ENCODE results near the gene ANTKMT.

The ANTKMT gene

DNA sequence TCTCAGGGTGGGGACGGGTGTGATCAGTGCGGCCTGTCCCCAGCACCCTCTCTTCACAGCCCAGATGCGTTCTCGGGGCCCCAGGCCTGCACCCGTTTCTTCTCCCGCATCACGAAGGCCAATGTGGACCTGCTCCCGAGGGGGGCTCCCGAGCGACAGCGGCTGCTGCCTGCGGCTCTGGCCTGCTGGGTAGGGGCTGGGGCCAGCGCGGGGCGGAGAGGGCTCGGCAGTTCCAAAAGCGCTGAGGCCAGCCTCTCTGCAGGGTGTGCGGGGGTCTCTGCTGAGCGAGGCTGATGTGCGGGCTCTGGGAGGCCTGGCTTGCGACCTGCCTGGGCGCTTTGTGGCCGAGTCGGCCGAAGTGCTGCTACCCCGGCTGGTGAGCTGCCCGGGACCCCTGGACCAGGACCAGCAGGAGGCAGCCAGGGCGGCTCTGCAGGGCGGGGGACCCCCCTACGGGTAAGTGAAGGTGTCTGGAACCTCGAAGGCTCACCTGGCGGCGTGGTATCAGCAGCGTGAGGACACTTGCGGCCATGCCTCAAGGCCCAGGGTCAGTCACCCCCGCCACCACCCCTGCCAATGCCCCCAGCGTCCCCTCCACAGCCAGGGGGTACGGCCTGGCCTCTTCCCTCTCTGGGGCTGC is 44.0 kb downstream of the ANTKMT start:
- no peak overlapping the region for H3K4me3 ChIP-seq (ENCODE audit: low read depth, low read length)
- TF ChIP-seq, protein P1, sequence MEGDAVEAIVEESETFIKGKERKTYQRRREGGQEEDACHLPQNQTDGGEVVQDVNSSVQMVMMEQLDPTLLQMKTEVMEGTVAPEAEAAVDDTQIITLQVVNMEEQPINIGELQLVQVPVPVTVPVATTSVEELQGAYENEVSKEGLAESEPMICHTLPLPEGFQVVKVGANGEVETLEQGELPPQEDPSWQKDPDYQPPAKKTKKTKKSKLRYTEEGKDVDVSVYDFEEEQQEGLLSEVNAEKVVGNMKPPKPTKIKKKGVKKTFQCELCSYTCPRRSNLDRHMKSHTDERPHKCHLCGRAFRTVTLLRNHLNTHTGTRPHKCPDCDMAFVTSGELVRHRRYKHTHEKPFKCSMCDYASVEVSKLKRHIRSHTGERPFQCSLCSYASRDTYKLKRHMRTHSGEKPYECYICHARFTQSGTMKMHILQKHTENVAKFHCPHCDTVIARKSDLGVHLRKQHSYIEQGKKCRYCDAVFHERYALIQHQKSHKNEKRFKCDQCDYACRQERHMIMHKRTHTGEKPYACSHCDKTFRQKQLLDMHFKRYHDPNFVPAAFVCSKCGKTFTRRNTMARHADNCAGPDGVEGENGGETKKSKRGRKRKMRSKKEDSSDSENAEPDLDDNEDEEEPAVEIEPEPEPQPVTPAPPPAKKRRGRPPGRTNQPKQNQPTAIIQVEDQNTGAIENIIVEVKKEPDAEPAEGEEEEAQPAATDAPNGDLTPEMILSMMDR (IDR thresholded peaks at IDR 0.05; ENCODE audit: low read depth, low read length, missing control alignments), result no peak
- no peak for DNase-seq (ENCODE audit: low read depth)

DNA sequence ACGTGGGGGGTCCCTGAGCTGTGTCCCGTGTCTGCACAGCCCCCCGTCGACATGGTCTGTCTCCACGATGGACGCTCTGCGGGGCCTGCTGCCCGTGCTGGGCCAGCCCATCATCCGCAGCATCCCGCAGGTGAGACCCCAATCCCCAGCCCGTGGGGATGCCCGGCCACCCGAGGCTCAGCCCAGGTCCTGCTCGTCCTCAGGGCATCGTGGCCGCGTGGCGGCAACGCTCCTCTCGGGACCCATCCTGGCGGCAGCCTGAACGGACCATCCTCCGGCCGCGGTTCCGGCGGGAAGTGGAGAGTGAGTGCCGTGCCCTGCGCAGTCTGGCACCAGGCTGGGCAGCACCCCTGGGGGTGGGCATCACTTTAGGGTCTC is 44.5 kb downstream of the ANTKMT start:
- DNase-seq (ENCODE audit: low read depth), result no peak
- TF ChIP-seq, protein P1 (IDR thresholded peaks at IDR 0.05; ENCODE audit: low read depth, low read length, missing control alignments), result no peak

DNA sequence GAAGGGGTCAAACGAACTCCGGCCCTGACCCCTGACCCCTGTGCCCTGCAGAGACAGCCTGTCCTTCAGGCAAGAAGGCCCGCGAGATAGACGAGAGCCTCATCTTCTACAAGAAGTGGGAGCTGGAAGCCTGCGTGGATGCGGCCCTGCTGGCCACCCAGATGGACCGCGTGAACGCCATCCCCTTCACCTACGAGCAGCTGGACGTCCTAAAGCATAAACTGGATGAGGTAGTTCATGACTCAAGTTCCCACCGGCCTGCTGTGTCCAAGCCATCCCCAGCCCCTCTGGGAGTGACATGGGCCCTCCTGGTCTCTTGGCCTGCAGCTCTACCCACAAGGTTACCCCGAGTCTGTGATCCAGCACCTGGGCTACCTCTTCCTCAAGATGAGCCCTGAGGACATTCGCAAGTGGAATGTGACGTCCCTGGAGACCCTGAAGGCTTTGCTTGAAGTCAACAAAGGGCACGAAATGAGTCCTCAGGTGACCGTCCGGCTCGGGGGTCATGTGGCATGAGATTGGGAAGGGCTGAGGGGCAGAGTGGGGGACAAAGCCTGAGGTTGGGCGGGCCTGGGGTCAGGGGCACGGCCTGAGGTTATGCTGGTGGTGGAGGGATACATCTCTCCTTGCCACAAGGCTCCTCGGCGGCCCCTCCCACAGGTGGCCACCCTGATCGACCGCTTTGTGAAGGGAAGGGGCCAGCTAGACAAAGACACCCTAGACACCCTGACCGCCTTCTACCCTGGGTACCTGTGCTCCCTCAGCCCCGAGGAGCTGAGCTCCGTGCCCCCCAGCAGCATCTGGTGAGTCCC is 45.3 kb downstream of the ANTKMT start:
- DNase-seq (ENCODE audit: low read depth), result no peak

More for the DNA sequence above, 44.5 kb downstream of the ANTKMT start:
- H3K4me3 ChIP-seq (ENCODE audit: low read depth, low read length), result no peak overlapping the region

DNA sequence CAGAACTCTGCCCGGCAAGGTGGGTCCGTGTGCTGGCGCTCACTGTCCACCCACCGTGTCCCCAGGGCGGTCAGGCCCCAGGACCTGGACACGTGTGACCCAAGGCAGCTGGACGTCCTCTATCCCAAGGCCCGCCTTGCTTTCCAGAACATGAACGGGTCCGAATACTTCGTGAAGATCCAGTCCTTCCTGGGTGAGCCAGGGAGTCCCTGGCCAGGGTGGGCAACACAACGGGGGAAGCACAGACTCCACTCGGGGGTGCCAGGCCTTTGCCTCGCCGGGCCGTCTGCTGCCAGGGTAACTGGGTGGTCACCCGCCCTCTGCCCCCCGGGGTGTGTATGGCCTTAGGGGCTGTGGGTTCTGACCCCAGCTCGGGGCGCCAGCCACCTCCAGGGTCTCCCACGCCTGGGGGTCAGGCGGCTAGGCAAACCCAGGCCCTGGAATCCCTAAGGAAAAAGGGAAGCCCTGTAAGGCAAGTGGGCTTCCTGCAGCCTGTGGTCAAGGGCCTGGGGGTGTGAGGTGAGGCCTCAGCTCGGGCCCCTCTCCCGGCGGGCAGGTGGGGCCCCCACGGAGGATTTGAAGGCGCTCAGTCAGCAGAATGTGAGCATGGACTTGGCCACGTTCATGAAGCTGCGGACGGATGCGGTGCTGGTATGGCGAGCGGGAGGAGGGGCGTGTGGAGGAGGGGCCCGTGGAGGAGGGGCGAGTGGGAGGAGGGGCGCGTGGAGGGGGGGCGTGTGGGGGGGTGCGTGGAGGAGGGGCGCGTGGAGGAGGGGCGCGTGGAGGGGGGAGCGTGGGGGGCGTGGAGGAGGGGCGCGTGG is 46.1 kb downstream of the ANTKMT start:
- TF ChIP-seq, protein P1 (IDR thresholded peaks at IDR 0.05; ENCODE audit: low read depth, low read length, missing control alignments), result no peak
- no peak overlapping the region for H3K4me3 ChIP-seq (ENCODE audit: low read depth, low read length)
- DNase-seq (ENCODE audit: low read depth), result no peak

More for the DNA sequence above, 45.3 kb downstream of the ANTKMT start:
- H3K4me3 ChIP-seq (ENCODE audit: low read depth, low read length), result no peak overlapping the region
- TF ChIP-seq, protein P1 (IDR thresholded peaks at IDR 0.05; ENCODE audit: low read depth, low read length, missing control alignments), result no peak

DNA sequence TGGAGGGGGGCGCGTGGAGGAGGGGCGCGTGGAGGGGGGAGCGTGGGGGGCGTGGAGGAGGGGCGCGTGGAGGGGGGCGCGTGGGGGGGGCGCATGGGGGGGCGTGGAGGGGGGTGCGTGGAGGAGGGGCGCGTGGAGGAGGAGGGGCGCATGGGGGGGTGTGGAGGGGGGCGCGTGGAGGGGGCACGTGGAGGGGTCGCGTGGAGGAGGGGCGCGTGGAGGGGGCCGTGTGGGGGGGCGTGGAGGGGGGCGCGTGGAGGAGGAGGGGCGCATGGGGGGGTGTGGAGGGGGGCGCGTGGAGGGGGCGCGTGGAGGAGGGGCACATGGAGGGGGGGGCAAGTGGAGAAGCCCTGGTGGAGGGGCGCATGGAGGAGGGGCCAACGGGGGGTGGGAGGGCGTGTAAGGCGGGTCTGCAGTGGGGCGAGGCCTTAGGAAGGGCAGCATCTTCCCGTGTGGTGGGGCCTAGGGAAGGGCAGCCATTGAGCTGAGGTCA is 46.8 kb downstream of the ANTKMT start:
- TF ChIP-seq, protein P1 (IDR thresholded peaks at IDR 0.05; ENCODE audit: low read depth, low read length, missing control alignments), result no peak
- H3K4me3 ChIP-seq (ENCODE audit: low read depth, low read length), result no peak overlapping the region
- no peak for DNase-seq (ENCODE audit: low read depth)

DNA sequence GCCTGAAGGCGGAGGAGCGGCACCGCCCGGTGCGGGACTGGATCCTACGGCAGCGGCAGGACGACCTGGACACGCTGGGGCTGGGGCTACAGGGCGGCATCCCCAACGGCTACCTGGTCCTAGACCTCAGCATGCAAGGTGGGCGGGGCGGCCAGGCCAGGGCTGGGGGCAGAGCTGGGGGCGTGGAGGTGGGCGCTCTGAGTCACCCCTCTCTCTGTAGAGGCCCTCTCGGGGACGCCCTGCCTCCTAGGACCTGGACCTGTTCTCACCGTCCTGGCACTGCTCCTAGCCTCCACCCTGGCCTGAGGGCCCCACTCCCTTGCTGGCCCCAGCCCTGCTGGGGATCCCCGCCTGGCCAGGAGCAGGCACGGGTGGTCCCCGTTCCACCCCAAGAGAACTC is 47.5 kb downstream of the ANTKMT start:
- no peak for DNase-seq (ENCODE audit: low read depth)
- no peak overlapping the region for H3K4me3 ChIP-seq (ENCODE audit: low read depth, low read length)
- TF ChIP-seq, protein P1 (IDR thresholded peaks at IDR 0.05; ENCODE audit: low read depth, low read length, missing control alignments), result no peak
